ENCODE measurements around the gene NSDHL.

- TF ChIP-seq EZH2 (IDR thresholded peaks at IDR 0.05) = no peak
- TF ChIP-seq POLR2AphosphoS5 (IDR thresholded peaks at IDR 0.05; ENCODE audit: borderline replicate concordance, low read depth, low read length) = no peak
- no peak for TF ChIP-seq FOXP2 (optimal IDR thresholded peaks at IDR 0.05; ENCODE audit: control extremely low read depth, extremely low read length, insufficient read depth)
Measured at GRCh38 chrX:152878976-152879755, 48.3 kb downstream of the NSDHL start.

Measured in SK-N-MC (cell line).